Neural crest cell (in vitro differentiated cells): ENCODE results near the gene HLA-DRB1. TPM values are rescaled to one million over a fixed set of nuclear protein-coding genes. Genes with fewer than 3 reads are reported as not detected.
"Not testable (repeated sequence)": the region's sequence is repeated elsewhere in the genome, so short reads cannot be mapped to it uniquely, and the experiment has no call there.

Experiments
- DNase-seq: peaks from one replicate; pipeline ENCODE4 v3.0.0; 2021; ENCODE audit warnings: low read depth, mixed read lengths, low spot score
- H3K27ac Mint-ChIP-seq: one replicate; pipeline ENCODE4 v1.8.0; 2021; ENCODE audit warnings: mild to moderate bottlenecking, mixed read lengths; ENCODE audit not compliant: unreplicated experiment
- H3K27me3 Mint-ChIP-seq: 2 replicates; pipeline ENCODE4 v1.8.0; 2021; ENCODE audit warnings: low read depth, mild to moderate bottlenecking, mixed read lengths
- H3K36me3 Mint-ChIP-seq: 2 replicates; pipeline ENCODE4 v1.8.0; 2021; ENCODE audit warnings: low read depth, mild to moderate bottlenecking, mixed read lengths
- H3K4me1 Mint-ChIP-seq: 2 replicates; pipeline ENCODE4 v1.8.0; 2021; ENCODE audit warnings: mixed read lengths
- H3K4me3 Mint-ChIP-seq: one replicate; pipeline ENCODE4 v1.8.0; 2021; ENCODE audit warnings: mild to moderate bottlenecking, mixed read lengths
- H3K9me3 Mint-ChIP-seq: 2 replicates; pipeline ENCODE4 v1.8.0; 2021; ENCODE audit warnings: mixed read lengths
- total RNA-seq: library from RNA; stranded (reverse); gene quantifications from 2 replicates; pipeline ENCODE4 v1.2.1, GENCODE V29; 2021
- TF ChIP-seq, protein P1 (sequence below): fragments of 200-600 bp; sonication (generic); conservative IDR thresholded peaks from 2 replicates; pipeline ENCODE4 v1.5.0; 2021; ENCODE audit warnings: antibody characterized with exemption, mild to moderate bottlenecking

Gene HLA-DRB1
- total RNA-seq, 1 donor from 2014 or later = 0.84 TPM

DNA sequence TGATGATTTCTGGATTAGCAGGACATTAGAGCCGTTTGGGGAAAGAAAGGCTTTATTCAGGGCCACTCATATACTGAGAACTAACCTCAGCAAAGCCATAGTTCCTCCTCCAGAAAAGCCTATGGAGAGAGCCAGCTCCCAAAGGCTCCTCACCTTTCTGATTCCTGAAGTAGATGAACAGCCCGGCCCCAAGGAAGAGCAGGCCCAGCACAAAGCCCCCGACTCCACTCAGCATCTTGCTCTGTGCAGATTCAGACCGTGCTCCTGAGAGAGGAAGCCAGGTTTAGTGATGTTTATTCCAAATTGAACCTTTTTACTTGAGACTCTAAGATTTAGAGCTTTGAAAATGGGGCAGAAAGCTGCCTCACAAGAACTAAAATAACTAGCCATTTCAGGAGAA lies 9.1 kb downstream of the HLA-DRB1 start:
- H3K4me3 Mint-ChIP-seq = no peak overlapping the region
- TF ChIP-seq, protein P1, sequence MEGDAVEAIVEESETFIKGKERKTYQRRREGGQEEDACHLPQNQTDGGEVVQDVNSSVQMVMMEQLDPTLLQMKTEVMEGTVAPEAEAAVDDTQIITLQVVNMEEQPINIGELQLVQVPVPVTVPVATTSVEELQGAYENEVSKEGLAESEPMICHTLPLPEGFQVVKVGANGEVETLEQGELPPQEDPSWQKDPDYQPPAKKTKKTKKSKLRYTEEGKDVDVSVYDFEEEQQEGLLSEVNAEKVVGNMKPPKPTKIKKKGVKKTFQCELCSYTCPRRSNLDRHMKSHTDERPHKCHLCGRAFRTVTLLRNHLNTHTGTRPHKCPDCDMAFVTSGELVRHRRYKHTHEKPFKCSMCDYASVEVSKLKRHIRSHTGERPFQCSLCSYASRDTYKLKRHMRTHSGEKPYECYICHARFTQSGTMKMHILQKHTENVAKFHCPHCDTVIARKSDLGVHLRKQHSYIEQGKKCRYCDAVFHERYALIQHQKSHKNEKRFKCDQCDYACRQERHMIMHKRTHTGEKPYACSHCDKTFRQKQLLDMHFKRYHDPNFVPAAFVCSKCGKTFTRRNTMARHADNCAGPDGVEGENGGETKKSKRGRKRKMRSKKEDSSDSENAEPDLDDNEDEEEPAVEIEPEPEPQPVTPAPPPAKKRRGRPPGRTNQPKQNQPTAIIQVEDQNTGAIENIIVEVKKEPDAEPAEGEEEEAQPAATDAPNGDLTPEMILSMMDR = no peak
- H3K9me3 Mint-ChIP-seq = peaks cover 2% of the 10 kb centered on the region
- DNase-seq = no peak
- H3K27me3 Mint-ChIP-seq = peaks cover 40% of the 10 kb centered on the region
- peaks cover 11% of the 10 kb centered on the region for H3K4me1 Mint-ChIP-seq
- no peak overlapping the region for H3K27ac Mint-ChIP-seq
- no peaks in the 10 kb centered on the region for H3K36me3 Mint-ChIP-seq

DNA sequence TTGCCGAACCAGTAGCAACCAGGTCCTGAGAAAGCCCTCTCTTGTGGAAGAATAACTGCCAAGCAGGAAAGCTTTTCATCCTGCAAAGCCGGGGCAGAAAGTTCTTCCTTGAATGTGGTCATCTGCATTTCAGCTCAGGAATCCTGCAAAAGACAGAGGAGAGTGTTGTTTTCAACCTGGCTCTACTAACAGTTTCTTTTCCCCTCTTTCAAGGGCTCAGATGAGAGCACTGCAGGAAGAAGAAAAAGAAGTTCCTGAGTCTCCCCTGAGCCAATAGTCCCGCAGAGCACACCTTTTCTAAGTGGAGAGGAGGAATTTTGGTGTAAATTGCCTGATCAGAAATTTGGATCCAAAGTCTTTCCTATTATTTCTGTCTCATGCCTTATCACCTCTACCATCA lies 10.7 kb downstream of the HLA-DRB1 start:
- no peaks in the 10 kb centered on the region for H3K36me3 Mint-ChIP-seq
- H3K9me3 Mint-ChIP-seq = peaks cover 2% of the 10 kb centered on the region
- H3K27me3 Mint-ChIP-seq = peaks cover 24% of the 10 kb centered on the region
- no peak overlapping the region for H3K27ac Mint-ChIP-seq
- H3K4me3 Mint-ChIP-seq = no peak overlapping the region
- TF ChIP-seq, protein P1 = no peak
- DNase-seq = no peak
- peaks cover 5% of the 10 kb centered on the region for H3K4me1 Mint-ChIP-seq

DNA sequence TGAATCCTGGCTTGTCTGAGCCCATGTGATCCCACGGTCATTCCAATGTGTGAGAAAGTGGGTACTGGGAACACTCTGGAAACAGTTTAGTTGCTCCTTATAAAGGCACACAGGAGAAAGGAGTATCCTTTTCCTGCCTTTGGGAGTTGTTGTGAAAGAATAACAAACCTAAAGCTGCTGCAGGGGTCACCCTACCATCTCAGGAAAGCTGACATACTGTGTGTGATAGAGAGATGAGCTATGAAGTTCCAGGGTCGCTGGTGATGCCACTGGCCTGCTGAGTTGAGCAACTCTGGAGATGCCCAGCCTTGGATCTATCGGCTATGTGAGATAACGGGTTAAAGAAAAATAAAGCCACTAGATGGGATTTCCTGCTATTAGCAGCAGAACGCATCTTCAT lies 12.2 kb downstream of the HLA-DRB1 start:
- not testable (repeated sequence) for DNase-seq

DNA sequence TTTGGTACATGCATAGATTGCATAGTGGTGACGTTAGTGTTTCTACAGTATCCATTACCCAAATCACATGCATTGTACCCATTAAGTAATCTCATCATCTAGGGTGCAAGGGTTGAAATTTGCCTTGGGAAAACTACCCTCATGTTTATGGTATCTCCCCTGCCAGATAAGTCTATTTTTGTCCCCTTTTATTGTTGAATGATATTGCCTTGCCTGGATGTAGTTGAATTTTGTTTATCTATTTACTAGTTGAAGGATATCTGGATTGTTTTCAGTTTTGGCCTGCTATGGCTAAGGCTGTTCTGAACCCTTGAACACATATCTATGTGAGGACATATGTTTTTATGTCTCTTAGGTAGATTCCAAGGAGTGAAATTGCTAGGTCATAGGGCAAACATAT lies 13.4 kb downstream of the HLA-DRB1 start:
- Mint-ChIP-seq H3K4me3 (no peak overlapping the region), H3K27ac (no peak overlapping the region), H3K36me3 (no peaks in the 10 kb centered on the region), H3K4me1 (no peaks in the 10 kb centered on the region), H3K27me3 (peaks cover 13% of the 10 kb centered on the region), H3K9me3 (peaks cover 2% of the 10 kb centered on the region)
- DNase-seq = no peak
- TF ChIP-seq, protein P1 = no peak

More for the DNA sequence above, 12.2 kb downstream of the HLA-DRB1 start:
- not testable (repeated sequence) for H3K27ac Mint-ChIP-seq, H3K4me1 Mint-ChIP-seq, H3K9me3 Mint-ChIP-seq, H3K36me3 Mint-ChIP-seq, H3K4me3 Mint-ChIP-seq
- peaks cover 18% of the 10 kb centered on the region for H3K27me3 Mint-ChIP-seq

DNA sequence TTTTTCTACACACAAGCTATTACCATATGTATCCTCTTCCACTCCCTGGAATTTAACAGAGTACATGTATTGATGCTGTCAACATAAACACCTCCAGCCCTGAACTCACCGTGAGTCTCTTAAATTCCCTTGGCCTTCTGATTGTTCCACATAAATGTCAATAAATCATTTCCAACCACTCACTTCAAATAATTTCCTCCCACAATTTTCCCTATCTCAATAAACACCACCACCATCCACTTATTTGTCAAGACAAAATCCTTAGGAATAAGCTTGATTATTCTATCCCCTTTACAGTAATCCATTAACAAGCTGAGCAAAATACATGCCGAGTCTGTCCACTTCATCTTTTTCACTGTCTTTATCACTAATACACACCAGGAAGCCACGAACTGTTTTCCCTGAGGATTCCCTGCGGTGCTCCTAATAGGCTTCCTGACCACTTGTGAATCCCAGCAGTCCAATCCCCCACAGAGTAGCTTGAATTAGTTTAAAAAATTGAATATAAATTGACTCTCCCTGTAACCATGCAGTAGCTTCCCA lies 19.2 kb downstream of the HLA-DRB1 start:
- TF ChIP-seq, protein P1 = no peak
- no peak for DNase-seq
- H3K27ac Mint-ChIP-seq = no peak overlapping the region
- peaks cover 4% of the 10 kb centered on the region for H3K9me3 Mint-ChIP-seq
- H3K4me3 Mint-ChIP-seq = no peak overlapping the region
- H3K36me3 Mint-ChIP-seq = no peaks in the 10 kb centered on the region
- peaks cover 4% of the 10 kb centered on the region for H3K4me1 Mint-ChIP-seq
- peaks cover 19% of the 10 kb centered on the region for H3K27me3 Mint-ChIP-seq

DNA sequence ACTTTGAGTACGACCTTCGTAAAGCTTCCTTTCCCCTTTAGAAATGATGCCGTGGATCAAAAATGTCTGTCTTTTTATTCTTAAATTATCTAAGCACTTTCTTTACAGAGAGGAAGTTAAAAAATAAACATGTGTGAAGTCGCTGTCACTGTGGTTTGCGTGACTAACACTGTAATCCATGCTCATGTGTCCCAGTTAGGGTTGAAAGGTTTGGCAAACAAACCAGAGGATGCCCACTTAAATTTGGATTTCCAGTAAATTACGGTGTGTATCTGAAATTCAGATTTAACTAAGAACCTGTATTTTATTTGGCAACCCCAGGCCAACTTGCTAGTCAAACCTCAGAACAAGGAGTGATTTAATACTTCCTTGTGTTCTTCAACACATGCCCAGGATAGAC lies 21.1 kb downstream of the HLA-DRB1 start:
- H3K4me3 Mint-ChIP-seq = no peak overlapping the region
- peaks cover 27% of the 10 kb centered on the region for H3K27me3 Mint-ChIP-seq
- H3K4me1 Mint-ChIP-seq = peaks cover 4% of the 10 kb centered on the region
- no peak overlapping the region for H3K27ac Mint-ChIP-seq
- H3K36me3 Mint-ChIP-seq = no peaks in the 10 kb centered on the region
- TF ChIP-seq, protein P1 = no peak
- DNase-seq = no peak
- peaks cover 4% of the 10 kb centered on the region for H3K9me3 Mint-ChIP-seq
